Activated CD8-positive, alpha-beta memory T cell treated with anti-CD3 and anti-CD28 coated beads for 4 hours (primary cell): Measurements from ENCODE around the gene MGAT1.
"Not testable (repeated sequence)": the region's sequence is repeated elsewhere in the genome, so short reads cannot be mapped to it uniquely, and the experiment has no call there.

Experiments
- DNase-seq, 2 donors: peaks; one replicate each; pipeline ENCODE4 v3.0.0-alpha.2; 2020; ENCODE audit warnings: low read depth in 2 of 2

The MGAT1 gene

GRCh38 chr5:180802325-180803180 is at the start of gene MGAT1:
TSS of gene MGAT1 (minus strand) at chr5:180802806. CDS start at chr5:180792971, 9,835 bp downstream.
- DNase-seq: peak; percentile 55 to 58

GRCh38 chr5:180850434-180851078 is 48.0 kb upstream of the MGAT1 start:
- DNase-seq: no peak

GRCh38 chr5:180849827-180850226 is 47.2 kb upstream of the MGAT1 start:
- DNase-seq: no peak

GRCh38 chr5:180848878-180849277 is 46.3 kb upstream of the MGAT1 start:
- no peak for DNase-seq

GRCh38 chr5:180848265-180848664 is 45.7 kb upstream of the MGAT1 start:
- DNase-seq: no peak

- no peak for DNase-seq
Observed at GRCh38 chr5:180847026-180847425, 44.4 kb upstream of the MGAT1 start.

GRCh38 chr5:180844858-180845257 is 42.3 kb upstream of the MGAT1 start:
- no peak for DNase-seq

- no peak for DNase-seq
Observed at GRCh38 chr5:180844432-180844831, 41.8 kb upstream of the MGAT1 start.

GRCh38 chr5:180839935-180840334 is 37.3 kb upstream of the MGAT1 start:
- DNase-seq: no peak

GRCh38 chr5:180839227-180839626 is 36.6 kb upstream of the MGAT1 start:
- DNase-seq: no peak

- DNase-seq: no peak
Observed at GRCh38 chr5:180837478-180837877, 34.9 kb upstream of the MGAT1 start.

- DNase-seq: no peak
Observed at GRCh38 chr5:180832638-180833068, 30.0 kb upstream of the MGAT1 start.

- peak; percentile 51 to 60 for DNase-seq
Observed at GRCh38 chr5:180831139-180832093, 28.8 kb upstream of the MGAT1 start.

GRCh38 chr5:180830253-180831138 is 27.9 kb upstream of the MGAT1 start:
- peak; percentile 36 to 57 for DNase-seq

- DNase-seq: no peak
Observed at GRCh38 chr5:180829726-180830125, 27.1 kb upstream of the MGAT1 start.

GRCh38 chr5:180828756-180829531 is 26.3 kb upstream of the MGAT1 start:
- not testable (repeated sequence) for DNase-seq

- not testable (repeated sequence) for DNase-seq
Observed at GRCh38 chr5:180827374-180827773, 24.8 kb upstream of the MGAT1 start.

- DNase-seq: no peak
Observed at GRCh38 chr5:180825768-180826525, 23.3 kb upstream of the MGAT1 start.
